IPS-NIHi7 (cell line): Measurements from ENCODE around the gene LYRM2.

Experiments
- DNase-seq: peaks from one replicate; pipeline ENCODE4 v3.0.0; 2012; ENCODE audit warnings: mixed read lengths; ENCODE audit errors: extremely low spot score

Gene LYRM2

GRCh38 chr6:89596056-89596455, 42.5 kb downstream of the LYRM2 start:
- DNase-seq: no peak

GRCh38 chr6:89591745-89592144, 46.8 kb downstream of the LYRM2 start:
- DNase-seq: no peak

GRCh38 chr6:89590133-89590532, 48.4 kb downstream of the LYRM2 start:
- DNase-seq: no peak

- DNase-seq: peak; percentile 68
Observed at GRCh38 chr6:89589297-89590025, 49.1 kb downstream of the LYRM2 start.

GRCh38 chr6:89585154-89585553, 53.4 kb downstream of the LYRM2 start:
- DNase-seq: no peak

GRCh38 chr6:89584539-89584938, 54.0 kb downstream of the LYRM2 start:
- DNase-seq: no peak

- no peak for DNase-seq
Observed at GRCh38 chr6:89583559-89583958, 55.0 kb downstream of the LYRM2 start.

GRCh38 chr6:89582669-89583325, 55.8 kb downstream of the LYRM2 start:
- no peak for DNase-seq

- DNase-seq: no peak
Observed at GRCh38 chr6:89581689-89582088, 56.9 kb downstream of the LYRM2 start.

GRCh38 chr6:89580997-89581666, 57.4 kb downstream of the LYRM2 start:
- no peak for DNase-seq

GRCh38 chr6:89575562-89575960, 63.0 kb downstream of the LYRM2 start:
- no peak for DNase-seq

- no peak for DNase-seq
Observed at GRCh38 chr6:89574910-89575561, 63.5 kb downstream of the LYRM2 start.

- DNase-seq: no peak
Observed at GRCh38 chr6:89567630-89568390, 70.7 kb downstream of the LYRM2 start.

GRCh38 chr6:89566930-89567629, 71.5 kb downstream of the LYRM2 start:
- no peak for DNase-seq

GRCh38 chr6:89566008-89566800, 72.3 kb downstream of the LYRM2 start:
- DNase-seq: no peak

GRCh38 chr6:89564752-89565427, 73.7 kb downstream of the LYRM2 start:
- DNase-seq: no peak

- DNase-seq: no peak
Observed at GRCh38 chr6:89563866-89564265, 74.7 kb downstream of the LYRM2 start.

- no peak for DNase-seq
Observed at GRCh38 chr6:89562093-89562973, 76.2 kb downstream of the LYRM2 start.

GRCh38 chr6:89559487-89559886, 79.1 kb downstream of the LYRM2 start:
- DNase-seq: peak; percentile 43
